Lower lobe of right lung (tissue), 2 donors: ENCODE data around the gene EN2. TPM values are rescaled to one million over a fixed set of nuclear protein-coding genes. Genes with fewer than 3 reads are reported as not detected.

Experiments
- ATAC-seq, 2 donors: fragments of 200-7000 bp; cut with Tn5 transposase; one replicate each; pipeline ENCODE4 v1.9.1; 2020 to 2022; ENCODE audit warnings: mild to moderate bottlenecking in 2 of 2, moderate library complexity in 2 of 2
- DNase-seq: peaks from one replicate; pipeline ENCODE4 v3.0.0-alpha.2; 2020
- H3K27ac ChIP-seq: fragments of 200-600 bp; one replicate; pipeline ENCODE4 v1.8.0; 2022
- H3K27me3 ChIP-seq: fragments of 200-600 bp; one replicate; pipeline ENCODE4 v1.8.0; 2022; ENCODE audit warnings: low read depth
- H3K36me3 ChIP-seq: fragments of 200-600 bp; one replicate; pipeline ENCODE4 v1.8.0; 2022; ENCODE audit warnings: mild to moderate bottlenecking
- H3K4me1 ChIP-seq: fragments of 200-600 bp; one replicate; pipeline ENCODE4 v1.8.0; 2022
- H3K4me3 ChIP-seq: fragments of 200-600 bp; one replicate; pipeline ENCODE4 v1.8.0; 2022; ENCODE audit warnings: mild to moderate bottlenecking
- H3K9me3 ChIP-seq: fragments of 200-600 bp; one replicate; pipeline ENCODE4 v1.8.0; 2022
- CTCF ChIP-seq: fragments of 200-600 bp; IDR thresholded peaks from one replicate; pipeline ENCODE4 v1.8.0; 2022; ENCODE audit warnings: antibody characterized with exemption, mild to moderate bottlenecking
- intact Hi-C: fragments of 100-400 bp; cut with DNase I; formaldehyde crosslinking; loops from one replicate; pipeline ENCODE4 v1.11.0; 2022
- total RNA-seq: library from RNA; stranded (reverse); fragmentation: NEBNext Ultra II Directional; extraction: Animal tissue kit (Norgen Biotek cat#: 25700); gene quantifications from one replicate; pipeline ENCODE4 v1.2.1, GENCODE V29; 2021
- donor health status: DM: no; HTN: yes; CAD: no; lungs with severe emphysema.

EN2 gene
- total RNA-seq, 1 donor from 2014 or later = not detected

- peaks cover 96% of the 10 kb centered on the region for H3K27me3 ChIP-seq
- no peak overlapping the region for H3K27ac ChIP-seq
- intact Hi-C loops = no loop called here
- peak; percentile 63 to 80 for ATAC-seq
- H3K9me3 ChIP-seq = no peaks in the 10 kb centered on the region
- H3K4me1 ChIP-seq = peaks cover 23% of the 10 kb centered on the region
- peak overlapping the region; percentile 47 for H3K4me3 ChIP-seq
- no peaks in the 10 kb centered on the region for H3K36me3 ChIP-seq
- no peak for DNase-seq
- TF ChIP-seq CTCF = no peak
Measured at GRCh38 chr7:155456738-155457543, 988 bp upstream of the EN2 start.

- peak; percentile 4 to 15 for ATAC-seq
- DNase-seq = no peak
Measured at GRCh38 chr7:155457544-155458110, 302 bp upstream of the EN2 start.

GRCh38 chr7:155458878-155459699 is 1.2 kb downstream of the EN2 start:
- Histone ChIP-seq H3K36me3 (no peaks in the 10 kb centered on the region), H3K27me3 (peaks cover 96% of the 10 kb centered on the region), H3K9me3 (no peaks in the 10 kb centered on the region), H3K4me1 (peaks cover 18% of the 10 kb centered on the region), H3K4me3 (peak overlapping the region; percentile 17), H3K27ac (no peak overlapping the region)
- intact Hi-C loops = no loop called here
- DNase-seq = no peak
- no peak for TF ChIP-seq CTCF
- ATAC-seq = no peak

More at GRCh38 chr7:155457544-155458110, 302 bp upstream of the EN2 start:
- H3K9me3 ChIP-seq = no peaks in the 10 kb centered on the region
- H3K27ac ChIP-seq = no peak overlapping the region
- intact Hi-C loops = no loop called here
- peak overlapping the region; percentile 47 for H3K4me3 ChIP-seq
- H3K4me1 ChIP-seq = peaks cover 23% of the 10 kb centered on the region
- H3K36me3 ChIP-seq = no peaks in the 10 kb centered on the region
- peaks cover 96% of the 10 kb centered on the region for H3K27me3 ChIP-seq
- no peak for TF ChIP-seq CTCF

- intact Hi-C loops = no loop called here
- DNase-seq (no peak), ATAC-seq (no peak)
- peaks cover 96% of the 10 kb centered on the region for H3K27me3 ChIP-seq
- no peak overlapping the region for H3K27ac ChIP-seq
- TF ChIP-seq CTCF = no peak
- no peaks in the 10 kb centered on the region for H3K9me3 ChIP-seq
- H3K4me3 ChIP-seq = no peak overlapping the region
- peaks cover 13% of the 10 kb centered on the region for H3K4me1 ChIP-seq
- H3K36me3 ChIP-seq = no peaks in the 10 kb centered on the region
Measured at GRCh38 chr7:155459700-155460461, 2.0 kb downstream of the EN2 start.
